Smooth muscle cell (in vitro differentiated cells): ENCODE results near the gene ARAP3. TPM values are rescaled to one million over a fixed set of nuclear protein-coding genes. Genes with fewer than 3 reads are reported as not detected.

Experiments used
- DNase-seq: peaks from one replicate; lab custom pipeline; 2025; ENCODE audit not compliant: unreplicated experiment; lab: John Stamatoyannopoulos, UW
- H2AFZ ChIP-seq: fragments of 200-600 bp; sonication (generic); 2 replicates; pipeline ENCODE4 v1.6.0; 2016; ENCODE audit warnings: antibody characterized with exemption, low read depth, mild to moderate bottlenecking
- H3F3A ChIP-seq: fragments of 200-600 bp; sonication (generic); 2 replicates; pipeline ENCODE4 v1.6.0; 2017; ENCODE audit warnings: antibody characterized with exemption, low read depth
- H3K27ac ChIP-seq: fragments of 200-600 bp; sonication (generic); 2 replicates; pipeline ENCODE4 v1.5.1; 2016; ENCODE audit warnings: low read depth, mild to moderate bottlenecking
- H3K27me3 ChIP-seq: fragments of 200-600 bp; sonication (generic); 2 replicates; pipeline ENCODE4 v1.6.1; 2016; ENCODE audit warnings: low read depth, mild to moderate bottlenecking
- H3K36me3 ChIP-seq: fragments of 200-600 bp; sonication (generic); 2 replicates; pipeline ENCODE4 v1.5.1; 2016; ENCODE audit warnings: low read depth
- H3K4me1 ChIP-seq: fragments of 200-600 bp; sonication (generic); 2 replicates; pipeline ENCODE4 v1.5.1; 2016; ENCODE audit warnings: low read depth
- H3K4me2 ChIP-seq: fragments of 200-600 bp; sonication (generic); 2 replicates; pipeline ENCODE4 v1.6.0; 2016; ENCODE audit warnings: mild to moderate bottlenecking
- H3K4me3 ChIP-seq: fragments of 200-600 bp; sonication (generic); 2 replicates; pipeline ENCODE4 v1.5.1; 2016; ENCODE audit warnings: mild to moderate bottlenecking
- H3K79me2 ChIP-seq: fragments of 200-600 bp; sonication (generic); 2 replicates; pipeline ENCODE4 v1.6.0; 2016; ENCODE audit warnings: low read depth, mild to moderate bottlenecking
- H3K9ac ChIP-seq: fragments of 200-600 bp; sonication (generic); 2 replicates; pipeline ENCODE4 v1.6.0; 2016; ENCODE audit warnings: low read depth
- H3K9me3 ChIP-seq: fragments of 200-600 bp; sonication (generic); replicated peaks from 2 replicates; pipeline ENCODE4 v1.5.1; 2016; ENCODE audit warnings: low read depth
- H4K20me1 ChIP-seq: fragments of 200-600 bp; sonication (generic); 2 replicates; pipeline ENCODE4 v1.6.0; 2016; ENCODE audit warnings: low read depth
- WGBS: methylation state at CpG from one replicate; pipeline ENCODE4 v1.1.7; 2016; ENCODE audit warnings: low lambda C conversion rate; 5-methylcytosine and 5-hydroxymethylcytosine counted together
- polyA plus RNA-seq: library from polyadenylated mRNA; unstranded; fragments of >200 nt; fragmentation: Nextera tagmentation; extraction: Ambion mirVana; gene quantifications from 2 replicates; pipeline ENCODE4 v1.2.1, GENCODE V29; 2016
- total RNA-seq: library from RNA; depleted of rRNA; stranded (reverse); fragments of >200 nt; gene quantifications from 2 replicates; pipeline ENCODE4 v1.2.3, GENCODE V29; 2014
- TF ChIP-seq, protein P1 (sequence below): fragments of 200-600 bp; sonication (generic); IDR thresholded peaks from 2 replicates; pipeline ENCODE4 v1.5.1; 2017; ENCODE audit warnings: borderline replicate concordance, mild to moderate bottlenecking, antibody characterized with exemption; ENCODE audit not compliant: insufficient read depth, poor library complexity, severe bottlenecking

ARAP3 gene
- total and polyA plus RNA-seq, 2 experiments from 2014 or later: 9.4 to 11.1 TPM

DNA sequence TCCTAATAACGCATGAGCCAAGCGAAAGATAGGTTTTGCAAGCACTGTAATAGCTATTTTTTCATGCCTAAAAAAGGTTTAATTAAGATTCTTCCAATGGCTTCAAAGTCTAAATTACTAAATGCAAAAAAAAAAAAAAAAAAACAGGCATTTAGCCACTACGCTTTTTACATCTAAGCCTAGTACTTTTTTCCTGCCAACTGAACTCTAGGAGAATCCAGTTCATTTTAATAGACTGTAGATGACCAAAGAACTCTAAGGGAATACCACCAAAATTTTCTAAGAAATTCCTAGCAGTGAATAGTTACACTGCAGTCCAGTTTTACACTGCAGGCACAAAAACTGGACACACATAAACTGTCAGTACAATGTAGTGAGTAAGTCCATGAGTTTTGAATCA, 73.0 kb downstream of the ARAP3 start:
- H3K27ac ChIP-seq: no peak overlapping the region
- no peak overlapping the region for H3K4me3 ChIP-seq
- TF ChIP-seq, protein P1, sequence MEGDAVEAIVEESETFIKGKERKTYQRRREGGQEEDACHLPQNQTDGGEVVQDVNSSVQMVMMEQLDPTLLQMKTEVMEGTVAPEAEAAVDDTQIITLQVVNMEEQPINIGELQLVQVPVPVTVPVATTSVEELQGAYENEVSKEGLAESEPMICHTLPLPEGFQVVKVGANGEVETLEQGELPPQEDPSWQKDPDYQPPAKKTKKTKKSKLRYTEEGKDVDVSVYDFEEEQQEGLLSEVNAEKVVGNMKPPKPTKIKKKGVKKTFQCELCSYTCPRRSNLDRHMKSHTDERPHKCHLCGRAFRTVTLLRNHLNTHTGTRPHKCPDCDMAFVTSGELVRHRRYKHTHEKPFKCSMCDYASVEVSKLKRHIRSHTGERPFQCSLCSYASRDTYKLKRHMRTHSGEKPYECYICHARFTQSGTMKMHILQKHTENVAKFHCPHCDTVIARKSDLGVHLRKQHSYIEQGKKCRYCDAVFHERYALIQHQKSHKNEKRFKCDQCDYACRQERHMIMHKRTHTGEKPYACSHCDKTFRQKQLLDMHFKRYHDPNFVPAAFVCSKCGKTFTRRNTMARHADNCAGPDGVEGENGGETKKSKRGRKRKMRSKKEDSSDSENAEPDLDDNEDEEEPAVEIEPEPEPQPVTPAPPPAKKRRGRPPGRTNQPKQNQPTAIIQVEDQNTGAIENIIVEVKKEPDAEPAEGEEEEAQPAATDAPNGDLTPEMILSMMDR: no peak
- no peak overlapping the region for H2AFZ ChIP-seq
- no peak for DNase-seq
- no peak overlapping the region for H3K4me2 ChIP-seq
- H3K9me3 ChIP-seq: no peaks in the 10 kb centered on the region
- peaks cover 9% of the 10 kb centered on the region for H3K4me1 ChIP-seq
- WGBS: 96% methylated on average over 3 of the region's 3 CpGs
- H3K36me3 ChIP-seq: no peaks in the 10 kb centered on the region
- H3K79me2 ChIP-seq: peaks cover 80% of the 10 kb centered on the region
- no peaks in the 10 kb centered on the region for H3K27me3 ChIP-seq
- H4K20me1 ChIP-seq: peaks cover 29% of the 10 kb centered on the region
- H3F3A ChIP-seq: no peaks in the 10 kb centered on the region
- H3K9ac ChIP-seq: no peak overlapping the region

DNA sequence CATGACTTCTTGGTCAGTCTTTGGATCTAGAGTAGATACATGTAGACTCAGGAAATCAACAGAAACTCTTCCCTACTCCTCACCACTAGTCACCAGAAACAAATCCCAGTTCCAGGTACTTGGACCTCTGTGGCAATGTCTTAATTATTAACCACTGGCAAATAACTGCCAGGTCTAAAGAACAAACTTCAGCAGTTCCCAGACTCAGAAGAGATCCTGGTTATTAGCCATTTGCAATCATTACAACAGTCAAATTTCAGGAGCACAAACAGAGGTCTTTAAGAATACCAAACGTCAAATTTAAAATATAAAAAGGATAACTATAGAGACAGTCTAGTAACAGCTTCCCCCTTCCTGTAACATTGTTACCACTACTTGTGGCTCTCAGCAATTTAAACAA, 73.5 kb downstream of the ARAP3 start:
- no peak for DNase-seq
- H3K4me3 ChIP-seq: no peak overlapping the region
- TF ChIP-seq, protein P1: no peak
- no peak overlapping the region for H2AFZ ChIP-seq
- H3K27ac ChIP-seq: no peak overlapping the region
- no peaks in the 10 kb centered on the region for H3K9me3 ChIP-seq
- H3K4me2 ChIP-seq: no peak overlapping the region
- 97% methylated on average over 1 of the region's 1 CpG for WGBS
- peaks cover 80% of the 10 kb centered on the region for H3K79me2 ChIP-seq
- no peaks in the 10 kb centered on the region for H3F3A ChIP-seq
- H3K27me3 ChIP-seq: no peaks in the 10 kb centered on the region
- no peak overlapping the region for H3K9ac ChIP-seq
- H3K36me3 ChIP-seq: no peaks in the 10 kb centered on the region
- peaks cover 29% of the 10 kb centered on the region for H4K20me1 ChIP-seq
- peaks cover 5% of the 10 kb centered on the region for H3K4me1 ChIP-seq

DNA sequence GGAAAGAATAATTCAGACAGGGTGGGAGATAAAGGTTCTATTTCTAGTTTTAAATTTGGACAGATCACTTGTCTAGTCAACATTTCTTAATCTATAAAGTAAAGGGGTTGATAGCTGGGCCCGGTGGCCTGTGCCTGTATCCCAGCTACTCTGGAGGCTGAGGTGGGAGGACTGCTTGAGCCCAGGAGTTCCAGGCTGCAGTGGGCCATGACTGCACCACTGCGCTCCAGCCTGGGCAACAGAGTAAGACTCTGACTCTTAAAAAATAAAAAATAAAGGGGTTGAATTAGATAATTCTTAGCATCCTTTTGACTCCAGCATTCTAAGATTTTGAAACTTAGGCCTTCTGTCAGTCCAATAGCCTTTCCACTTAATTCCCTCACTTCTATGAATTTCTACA, 74.0 kb downstream of the ARAP3 start:
- DNase-seq: no peak
- no peak overlapping the region for H3K4me3 ChIP-seq
- no peak overlapping the region for H3K4me2 ChIP-seq
- H3K4me1 ChIP-seq: no peaks in the 10 kb centered on the region
- H3K9me3 ChIP-seq: no peaks in the 10 kb centered on the region
- H3K27me3 ChIP-seq: no peaks in the 10 kb centered on the region
- no peak overlapping the region for H3K9ac ChIP-seq
- H2AFZ ChIP-seq: no peak overlapping the region
- H3K27ac ChIP-seq: no peak overlapping the region
- TF ChIP-seq, protein P1: no peak
- WGBS: 83% methylated on average over 2 of the region's 2 CpGs
- H3F3A ChIP-seq: no peaks in the 10 kb centered on the region
- H3K79me2 ChIP-seq: peaks cover 80% of the 10 kb centered on the region
- H4K20me1 ChIP-seq: peaks cover 24% of the 10 kb centered on the region
- H3K36me3 ChIP-seq: no peaks in the 10 kb centered on the region

DNA sequence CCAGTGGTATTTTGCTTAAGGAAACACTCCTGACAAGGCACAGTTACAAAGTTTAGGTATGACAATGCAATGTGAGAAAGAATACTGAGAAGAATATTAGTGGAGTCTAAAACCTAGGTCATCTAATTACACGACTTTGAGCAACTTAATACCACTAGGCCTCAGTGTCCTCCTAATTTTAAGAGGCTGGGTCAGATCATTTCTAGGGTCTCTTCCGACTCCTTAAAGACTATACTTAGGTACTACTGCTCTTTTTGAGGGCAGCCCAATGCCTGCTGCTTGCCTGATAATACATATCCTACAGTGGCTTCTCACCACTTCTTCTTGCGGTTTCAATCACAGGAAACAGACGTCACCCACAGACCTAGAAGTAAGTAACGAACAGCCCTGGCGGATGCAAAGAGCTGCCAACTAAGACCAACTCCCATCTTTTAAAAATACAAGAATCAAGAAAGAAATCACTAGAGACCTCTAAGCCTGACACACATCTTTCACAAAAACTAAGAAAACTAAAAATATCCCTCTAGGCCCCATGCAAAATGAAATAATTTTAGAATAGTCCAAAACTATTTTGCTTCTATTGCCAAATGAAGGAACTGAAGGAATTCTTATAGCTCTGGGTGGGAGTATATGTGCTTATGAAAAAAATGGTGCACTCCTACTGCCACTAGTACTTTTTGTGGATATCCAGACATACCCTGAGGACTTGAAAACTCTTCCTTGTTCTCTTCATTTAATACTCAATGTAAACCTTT, 76.3 kb downstream of the ARAP3 start:
- TF ChIP-seq, protein P1: no peak
- no peaks in the 10 kb centered on the region for H3K27me3 ChIP-seq
- H4K20me1 ChIP-seq: peaks cover 21% of the 10 kb centered on the region
- no peaks in the 10 kb centered on the region for H3K9me3 ChIP-seq
- peak overlapping the region; percentile 81 for H3K27ac ChIP-seq
- H3F3A ChIP-seq: no peaks in the 10 kb centered on the region
- H3K4me3 ChIP-seq: no peak overlapping the region
- peak overlapping the region; percentile 51 for H3K9ac ChIP-seq
- WGBS: 91% methylated on average over 6 of the region's 6 CpGs
- H3K79me2 ChIP-seq: peaks cover 80% of the 10 kb centered on the region
- no peaks in the 10 kb centered on the region for H3K36me3 ChIP-seq
- no peaks in the 10 kb centered on the region for H3K4me1 ChIP-seq
- DNase-seq: no peak
- no peak overlapping the region for H3K4me2 ChIP-seq
- H2AFZ ChIP-seq: no peak overlapping the region
